Hepatocyte (in vitro differentiated cells): Measurements from ENCODE around the gene CCDC192. TPM values are rescaled to one million over a fixed set of nuclear protein-coding genes. Genes with fewer than 3 reads are reported as not detected.

Experiments
- DNase-seq: peaks from one replicate; pipeline ENCODE4 v3.0.0-alpha.2; 2016; ENCODE audit warnings: low spot score
- H2AFZ ChIP-seq: fragments of 200-600 bp; sonication (generic); 2 replicates; pipeline ENCODE4 v1.6.0; 2016; ENCODE audit warnings: antibody characterized with exemption, mild to moderate bottlenecking
- H3K27ac ChIP-seq: fragments of 200-600 bp; sonication (generic); 2 replicates; pipeline ENCODE4 v1.5.1; 2016; ENCODE audit warnings: mild to moderate bottlenecking
- H3K27me3 ChIP-seq: fragments of 200-600 bp; sonication (generic); 2 replicates; pipeline ENCODE4 v1.6.1; 2016
- H3K36me3 ChIP-seq: fragments of 200-600 bp; sonication (generic); replicated peaks from 2 replicates; pipeline ENCODE4 v1.5.1; 2016; ENCODE audit warnings: low read depth; ENCODE audit not compliant: insufficient read depth
- H3K4me1 ChIP-seq: fragments of 200-600 bp; sonication (generic); 2 replicates; pipeline ENCODE4 v1.5.1; 2016; ENCODE audit warnings: mild to moderate bottlenecking, moderate library complexity; ENCODE audit not compliant: insufficient read depth
- H3K4me2 ChIP-seq: fragments of 200-600 bp; sonication (generic); 2 replicates; pipeline ENCODE4 v1.6.0; 2016
- H3K4me3 ChIP-seq: fragments of 200-600 bp; sonication (generic); 2 replicates; pipeline ENCODE4 v1.5.1; 2016; ENCODE audit warnings: mild to moderate bottlenecking
- H3K79me2 ChIP-seq: fragments of 200-600 bp; sonication (generic); 2 replicates; pipeline ENCODE4 v1.6.0; 2017; ENCODE audit warnings: mild to moderate bottlenecking
- H3K9me2 ChIP-seq: fragments of 200-600 bp; sonication (generic); replicated peaks from 2 replicates; pipeline ENCODE4 v1.6.0; 2017; ENCODE audit warnings: mild to moderate bottlenecking; ENCODE audit not compliant: insufficient read depth
- H3K9me3 ChIP-seq: fragments of 200-600 bp; sonication (generic); 2 replicates; pipeline ENCODE4 v1.5.1; 2016; ENCODE audit warnings: low read depth, mild to moderate bottlenecking
- H4K20me1 ChIP-seq: fragments of 200-600 bp; sonication (generic); 2 replicates; pipeline ENCODE4 v1.6.0; 2016; ENCODE audit warnings: mild to moderate bottlenecking; ENCODE audit not compliant: insufficient read depth, poor library complexity, severe bottlenecking
- CTCF ChIP-seq: fragments of 200-600 bp; sonication (generic); IDR thresholded peaks from 2 replicates; pipeline ENCODE4 v1.5.1; 2016; ENCODE audit warnings: antibody characterized with exemption, mild to moderate bottlenecking; ENCODE audit not compliant: poor library complexity
- EZH2 ChIP-seq: fragments of 200-600 bp; sonication (generic); IDR thresholded peaks from 2 replicates; pipeline ENCODE4 v1.6.1; 2016; ENCODE audit warnings: antibody characterized with exemption, mild to moderate bottlenecking, borderline replicate concordance
- EZH2phosphoT487 ChIP-seq: fragments of 200-600 bp; sonication (generic); IDR thresholded peaks from one replicate; pipeline ENCODE4 v1.6.1; 2018; ENCODE audit warnings: antibody characterized with exemption, mild to moderate bottlenecking, low read depth, moderate library complexity; ENCODE audit not compliant: unreplicated experiment, severe bottlenecking
- WGBS: methylation state at CpG from one replicate; pipeline ENCODE4 v1.1.6; 2016; ENCODE audit warnings: low lambda C conversion rate; ENCODE audit errors: missing lambda C conversion rate; 5-methylcytosine and 5-hydroxymethylcytosine counted together
- polyA plus RNA-seq: library from polyadenylated mRNA; unstranded; fragments of >200 nt; fragmentation: Nextera tagmentation; extraction: Ambion mirVana; gene quantifications from 2 replicates; pipeline ENCODE4 v1.2.1, GENCODE V29; 2016
- total RNA-seq: library from RNA; depleted of rRNA; stranded (reverse); fragments of >200 nt; gene quantifications from 2 replicates; pipeline ENCODE4 v1.2.3, GENCODE V29; 2014

The CCDC192 gene
- total and polyA plus RNA-seq, 2 experiments from 2014 or later: 0.39 TPM; not detected in 1

- Histone ChIP-seq H3K4me1 (no peaks in the 10 kb centered on the region), H4K20me1 (no peaks in the 10 kb centered on the region), H3K36me3 (no peaks in the 10 kb centered on the region), H3K79me2 (no peaks in the 10 kb centered on the region), H3K4me3 (no peak overlapping the region), H2AFZ (no peak overlapping the region), H3K9me2 (no peaks in the 10 kb centered on the region), H3K9me3 (no peaks in the 10 kb centered on the region), H3K4me2 (no peak overlapping the region), H3K27ac (no peak overlapping the region), H3K27me3 (no peaks in the 10 kb centered on the region)
- WGBS: 89% methylated on average over 4 of the region's 4 CpGs
- no peak for TF ChIP-seq CTCF
- TF ChIP-seq EZH2: no peak
- no peak for TF ChIP-seq EZH2phosphoT487
- no peak for DNase-seq
These were observed 248.6 kb downstream of the CCDC192 start for GRCh38 chr5:127951791-127952190.

- DNase-seq: peak; percentile 36
These were observed 254.0 kb downstream of the CCDC192 start for GRCh38 chr5:127957183-127957582.

GRCh38 chr5:127957701-127958239, 254.6 kb downstream of the CCDC192 start:
- DNase-seq: no peak
- Histone ChIP-seq H3K4me1 (peaks cover 22% of the 10 kb centered on the region), H3K4me3 (no peak overlapping the region), H3K27ac (peak overlapping the region; percentile 21), H3K9me2 (no peaks in the 10 kb centered on the region), H3K9me3 (no peaks in the 10 kb centered on the region), H4K20me1 (no peaks in the 10 kb centered on the region), H3K79me2 (no peaks in the 10 kb centered on the region), H2AFZ (no peak overlapping the region), H3K36me3 (no peaks in the 10 kb centered on the region), H3K4me2 (peak overlapping the region; percentile 23), H3K27me3 (no peaks in the 10 kb centered on the region)
- TF ChIP-seq EZH2: no peak
- TF ChIP-seq CTCF: no peak
- TF ChIP-seq EZH2phosphoT487: no peak

More at GRCh38 chr5:127957183-127957582, 254.0 kb downstream of the CCDC192 start:
- Histone ChIP-seq H3K79me2 (no peaks in the 10 kb centered on the region), H2AFZ (no peak overlapping the region), H3K9me2 (no peaks in the 10 kb centered on the region), H3K4me1 (peaks cover 22% of the 10 kb centered on the region), H3K4me3 (no peak overlapping the region), H3K27me3 (no peaks in the 10 kb centered on the region), H3K9me3 (no peaks in the 10 kb centered on the region), H4K20me1 (no peaks in the 10 kb centered on the region), H3K4me2 (no peak overlapping the region), H3K27ac (no peak overlapping the region), H3K36me3 (no peaks in the 10 kb centered on the region)
- WGBS: 29% methylated on average over 2 of the region's 2 CpGs
- no peak for TF ChIP-seq EZH2
- TF ChIP-seq CTCF: no peak
- TF ChIP-seq EZH2phosphoT487: no peak

- no peak overlapping the region for H2AFZ ChIP-seq
- no peak overlapping the region for H3K4me3 ChIP-seq
- H3K27ac ChIP-seq: peak overlapping the region; percentile 21
- DNase-seq: peak; percentile 28
- H3K79me2 ChIP-seq: no peaks in the 10 kb centered on the region
- peak; percentile 87 for TF ChIP-seq EZH2phosphoT487
- TF ChIP-seq CTCF: no peak
- no peak for TF ChIP-seq EZH2
- no peaks in the 10 kb centered on the region for H4K20me1 ChIP-seq
- peak overlapping the region; percentile 23 for H3K4me2 ChIP-seq
- no peaks in the 10 kb centered on the region for H3K36me3 ChIP-seq
- WGBS: 47% methylated on average over 5 of the region's 5 CpGs
- peaks cover 22% of the 10 kb centered on the region for H3K4me1 ChIP-seq
- no peaks in the 10 kb centered on the region for H3K9me2 ChIP-seq
- no peaks in the 10 kb centered on the region for H3K9me3 ChIP-seq
- no peaks in the 10 kb centered on the region for H3K27me3 ChIP-seq
These were observed 255.3 kb downstream of the CCDC192 start for GRCh38 chr5:127958421-127959011.
